ENCODE data around the gene LAT. TPM values are rescaled to one million over a fixed set of nuclear protein-coding genes. Genes with fewer than 3 reads are reported as not detected.

LAT gene
- total and polyA plus RNA-seq, 4 donors = 0.40 to 10.5 (median 5.4) TPM

- no peaks in the 10 kb centered on the region for H3K9me3 ChIP-seq (ENCODE audit: control insufficient read depth, insufficient read depth, low read length)
- peaks cover 94% of the 10 kb centered on the region for H3K36me3 ChIP-seq (ENCODE audit: control insufficient read depth, insufficient read depth, low read length)
- H3K27me3 ChIP-seq (ENCODE audit: control insufficient read depth, insufficient read depth, low read length) = no peaks in the 10 kb centered on the region
- H3K4me3 ChIP-seq (ENCODE audit: low read depth, low read length) = no peak overlapping the region
- no peak for DNase-seq (ENCODE audit: low read depth in 4 of 6, low spot score in 6 of 6)
- no peaks in the 10 kb centered on the region for H3K4me1 ChIP-seq (ENCODE audit: control insufficient read depth, insufficient read depth, low read length)
- no peak overlapping the region for H3K27ac ChIP-seq (ENCODE audit: low read depth, low read length)
- WGBS (ENCODE audit: insufficient coverage) = 84% methylated on average over 12 of the region's 12 CpGs
Observed at GRCh38 chr16:28984091-28984490, 761 bp upstream of the LAT start.

GRCh38 chr16:28985211-28986041, 574 bp downstream of the LAT start:
- DNase-seq (ENCODE audit: low read depth in 4 of 6, low spot score in 6 of 6) = no peak
- Histone ChIP-seq H3K27me3 (ENCODE audit: control insufficient read depth, insufficient read depth, low read length) (no peaks in the 10 kb centered on the region), H3K36me3 (ENCODE audit: control insufficient read depth, insufficient read depth, low read length) (peaks cover 97% of the 10 kb centered on the region), H3K4me1 (ENCODE audit: control insufficient read depth, insufficient read depth, low read length) (no peaks in the 10 kb centered on the region), H3K9me3 (ENCODE audit: control insufficient read depth, insufficient read depth, low read length) (no peaks in the 10 kb centered on the region), H3K4me3 (ENCODE audit: low read depth, low read length) (no peak overlapping the region), H3K27ac (ENCODE audit: low read depth, low read length) (no peak overlapping the region)
- WGBS (ENCODE audit: insufficient coverage) = 93% methylated on average over 19 of the region's 19 CpGs

GRCh38 chr16:28986046-28986445, 1.2 kb downstream of the LAT start:
- no peak overlapping the region for H3K4me3 ChIP-seq (ENCODE audit: low read depth, low read length)
- DNase-seq (ENCODE audit: low read depth in 4 of 6, low spot score in 6 of 6) = no peak
- H3K27ac ChIP-seq (ENCODE audit: low read depth, low read length) = no peak overlapping the region
- no peaks in the 10 kb centered on the region for H3K27me3 ChIP-seq (ENCODE audit: control insufficient read depth, insufficient read depth, low read length)
- 94% methylated on average over 9 of the region's 9 CpGs for WGBS (ENCODE audit: insufficient coverage)
- H3K4me1 ChIP-seq (ENCODE audit: control insufficient read depth, insufficient read depth, low read length) = no peaks in the 10 kb centered on the region
- H3K36me3 ChIP-seq (ENCODE audit: control insufficient read depth, insufficient read depth, low read length) = peaks cover 93% of the 10 kb centered on the region
- H3K9me3 ChIP-seq (ENCODE audit: control insufficient read depth, insufficient read depth, low read length) = no peaks in the 10 kb centered on the region

- Histone ChIP-seq H3K36me3 (ENCODE audit: control insufficient read depth, insufficient read depth, low read length) (peaks cover 89% of the 10 kb centered on the region), H3K4me3 (ENCODE audit: low read depth, low read length) (no peak overlapping the region)
- WGBS (ENCODE audit: insufficient coverage) = 92% methylated on average over 10 of the region's 13 CpGs
Observed at GRCh38 chr16:28986492-28986891, 1.6 kb downstream of the LAT start.

GRCh38 chr16:28987170-28987853, 2.5 kb downstream of the LAT start:
- Histone ChIP-seq H3K27me3 (ENCODE audit: control insufficient read depth, insufficient read depth, low read length) (no peaks in the 10 kb centered on the region), H3K4me1 (ENCODE audit: control insufficient read depth, insufficient read depth, low read length) (no peaks in the 10 kb centered on the region), H3K4me3 (ENCODE audit: low read depth, low read length) (no peak overlapping the region), H3K27ac (ENCODE audit: low read depth, low read length) (no peak overlapping the region), H3K9me3 (ENCODE audit: control insufficient read depth, insufficient read depth, low read length) (no peaks in the 10 kb centered on the region), H3K36me3 (ENCODE audit: control insufficient read depth, insufficient read depth, low read length) (peaks cover 83% of the 10 kb centered on the region)
- DNase-seq (ENCODE audit: low read depth in 4 of 6, low spot score in 6 of 6) = no peak
- 96% methylated on average over 3 of the region's 4 CpGs for WGBS (ENCODE audit: insufficient coverage)

More at GRCh38 chr16:28986492-28986891, 1.6 kb downstream of the LAT start:
- H3K4me1 ChIP-seq (ENCODE audit: control insufficient read depth, insufficient read depth, low read length) = no peaks in the 10 kb centered on the region
- no peak for DNase-seq (ENCODE audit: low read depth in 4 of 6, low spot score in 6 of 6)
- H3K27ac ChIP-seq (ENCODE audit: low read depth, low read length) = no peak overlapping the region
- H3K27me3 ChIP-seq (ENCODE audit: control insufficient read depth, insufficient read depth, low read length) = no peaks in the 10 kb centered on the region
- H3K9me3 ChIP-seq (ENCODE audit: control insufficient read depth, insufficient read depth, low read length) = no peaks in the 10 kb centered on the region

- no peaks in the 10 kb centered on the region for H3K27me3 ChIP-seq (ENCODE audit: control insufficient read depth, insufficient read depth, low read length)
- no peak for DNase-seq (ENCODE audit: low read depth in 4 of 6, low spot score in 6 of 6)
- H3K36me3 ChIP-seq (ENCODE audit: control insufficient read depth, insufficient read depth, low read length) = peaks cover 63% of the 10 kb centered on the region
- H3K9me3 ChIP-seq (ENCODE audit: control insufficient read depth, insufficient read depth, low read length) = no peaks in the 10 kb centered on the region
- no peaks in the 10 kb centered on the region for H3K4me1 ChIP-seq (ENCODE audit: control insufficient read depth, insufficient read depth, low read length)
- no peak overlapping the region for H3K4me3 ChIP-seq (ENCODE audit: low read depth, low read length)
- 93% methylated on average over 13 of the region's 14 CpGs for WGBS (ENCODE audit: insufficient coverage)
- no peak overlapping the region for H3K27ac ChIP-seq (ENCODE audit: low read depth, low read length)
Observed at GRCh38 chr16:28989363-28989762, 4.5 kb downstream of the LAT start.

GRCh38 chr16:28990375-28991040, 5.7 kb downstream of the LAT start:
- no peaks in the 10 kb centered on the region for H3K4me1 ChIP-seq (ENCODE audit: control insufficient read depth, insufficient read depth, low read length)
- H3K27ac ChIP-seq (ENCODE audit: low read depth, low read length) = no peak overlapping the region
- H3K4me3 ChIP-seq (ENCODE audit: low read depth, low read length) = no peak overlapping the region
- no peaks in the 10 kb centered on the region for H3K9me3 ChIP-seq (ENCODE audit: control insufficient read depth, insufficient read depth, low read length)
- 95% methylated on average over 8 of the region's 11 CpGs for WGBS (ENCODE audit: insufficient coverage)
- H3K27me3 ChIP-seq (ENCODE audit: control insufficient read depth, insufficient read depth, low read length) = no peaks in the 10 kb centered on the region
- DNase-seq (ENCODE audit: low read depth in 4 of 6, low spot score in 6 of 6) = no peak
- H3K36me3 ChIP-seq (ENCODE audit: control insufficient read depth, insufficient read depth, low read length) = peaks cover 52% of the 10 kb centered on the region

- DNase-seq (ENCODE audit: low read depth in 4 of 6, low spot score in 6 of 6) = no peak
- Histone ChIP-seq H3K4me3 (ENCODE audit: low read depth, low read length) (no peak overlapping the region), H3K27me3 (ENCODE audit: control insufficient read depth, insufficient read depth, low read length) (no peaks in the 10 kb centered on the region), H3K36me3 (ENCODE audit: control insufficient read depth, insufficient read depth, low read length) (peaks cover 40% of the 10 kb centered on the region), H3K27ac (ENCODE audit: low read depth, low read length) (no peak overlapping the region), H3K4me1 (ENCODE audit: control insufficient read depth, insufficient read depth, low read length) (no peaks in the 10 kb centered on the region), H3K9me3 (ENCODE audit: control insufficient read depth, insufficient read depth, low read length) (no peaks in the 10 kb centered on the region)
- WGBS (ENCODE audit: insufficient coverage) = 83% methylated on average over 8 of the region's 8 CpGs
Observed at GRCh38 chr16:28991687-28992086, 6.8 kb downstream of the LAT start.

- Histone ChIP-seq H3K27me3 (ENCODE audit: control insufficient read depth, insufficient read depth, low read length) (no peaks in the 10 kb centered on the region), H3K9me3 (ENCODE audit: control insufficient read depth, insufficient read depth, low read length) (no peaks in the 10 kb centered on the region), H3K27ac (ENCODE audit: low read depth, low read length) (no peak overlapping the region), H3K4me1 (ENCODE audit: control insufficient read depth, insufficient read depth, low read length) (no peaks in the 10 kb centered on the region), H3K36me3 (ENCODE audit: control insufficient read depth, insufficient read depth, low read length) (peaks cover 33% of the 10 kb centered on the region), H3K4me3 (ENCODE audit: low read depth, low read length) (no peak overlapping the region)
- WGBS (ENCODE audit: insufficient coverage) = 100% methylated on average over 1 of the region's 10 CpGs
- DNase-seq (ENCODE audit: low read depth in 4 of 6, low spot score in 6 of 6) = no peak
Observed at GRCh38 chr16:28992496-28992895, 7.6 kb downstream of the LAT start.

Data from spinal cord (tissue), 10 donors.